ENCODE measurements around the gene LRTM2.

The LRTM2 gene

DNA sequence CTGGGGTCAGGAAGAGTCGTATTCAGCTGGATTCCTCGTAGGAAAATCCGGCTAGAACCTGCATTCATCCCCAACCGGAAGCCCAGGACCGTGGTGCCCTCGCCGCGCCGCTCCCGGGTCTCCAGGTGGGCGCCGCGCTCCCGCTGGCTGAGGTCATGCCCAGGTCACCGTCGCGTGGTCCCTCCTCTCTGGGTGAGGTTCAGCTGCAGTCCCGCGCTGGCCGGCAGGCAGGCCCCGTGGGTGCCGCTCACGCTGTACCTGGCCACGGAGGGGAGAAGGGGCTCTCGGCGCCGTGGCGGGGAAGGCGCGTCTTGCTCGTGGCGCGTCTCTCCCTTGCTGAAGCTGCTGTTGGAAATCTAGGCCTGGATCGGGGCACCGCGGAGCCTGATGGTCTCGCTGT, 44.5 kb downstream of the LRTM2 start:
- DNase-seq (ENCODE audit: low read depth), result no peak

- no peak for DNase-seq (ENCODE audit: low read depth)
These were observed 45.0 kb downstream of the LRTM2 start for GRCh38 chr12:1865284-1865866.

- no peak for DNase-seq (ENCODE audit: low read depth)
These were observed 48.8 kb downstream of the LRTM2 start for GRCh38 chr12:1869145-1869544.

- DNase-seq (ENCODE audit: low read depth), result no peak
These were observed 49.7 kb downstream of the LRTM2 start for GRCh38 chr12:1870086-1870485.

- no peak for DNase-seq (ENCODE audit: low read depth)
These were observed 50.9 kb downstream of the LRTM2 start for GRCh38 chr12:1870998-1871917.

GRCh38 chr12:1872001-1872400, 51.6 kb downstream of the LRTM2 start:
- DNase-seq (ENCODE audit: low read depth), result no peak

- DNase-seq (ENCODE audit: low read depth), result no peak
These were observed 52.1 kb downstream of the LRTM2 start for GRCh38 chr12:1872448-1872847.

- no peak for DNase-seq (ENCODE audit: low read depth)
These were observed 53.5 kb downstream of the LRTM2 start for GRCh38 chr12:1873531-1874510.

GRCh38 chr12:1875608-1876007, 55.2 kb downstream of the LRTM2 start:
- no peak for DNase-seq (ENCODE audit: low read depth)

GRCh38 chr12:1876086-1876485, 55.7 kb downstream of the LRTM2 start:
- DNase-seq (ENCODE audit: low read depth), result no peak

GRCh38 chr12:1877169-1877878, 57.0 kb downstream of the LRTM2 start:
- DNase-seq (ENCODE audit: low read depth), result no peak

GRCh38 chr12:1878214-1878613, 57.8 kb downstream of the LRTM2 start:
- DNase-seq (ENCODE audit: low read depth), result no peak

DNA sequence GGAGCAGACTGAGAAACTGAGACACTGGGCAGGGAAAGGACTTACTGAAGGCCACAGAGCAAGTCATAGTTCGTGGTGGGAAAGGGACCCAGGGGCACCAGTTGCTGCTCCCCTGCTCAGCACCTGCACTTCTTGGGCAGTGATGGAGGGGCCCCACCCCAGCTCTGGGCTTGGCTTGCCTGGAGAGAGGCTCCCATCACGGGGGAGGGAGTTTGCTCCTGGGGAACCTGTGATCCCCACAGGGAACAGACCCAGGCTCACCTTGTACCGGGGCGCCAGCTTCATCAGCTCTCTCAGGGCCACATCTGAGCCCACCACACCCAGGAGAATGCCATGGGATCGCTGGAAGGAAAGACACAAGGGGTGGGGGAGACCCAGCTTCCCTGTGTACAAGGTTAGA, 58.3 kb downstream of the LRTM2 start:
- no peak for DNase-seq (ENCODE audit: low read depth)

DNA sequence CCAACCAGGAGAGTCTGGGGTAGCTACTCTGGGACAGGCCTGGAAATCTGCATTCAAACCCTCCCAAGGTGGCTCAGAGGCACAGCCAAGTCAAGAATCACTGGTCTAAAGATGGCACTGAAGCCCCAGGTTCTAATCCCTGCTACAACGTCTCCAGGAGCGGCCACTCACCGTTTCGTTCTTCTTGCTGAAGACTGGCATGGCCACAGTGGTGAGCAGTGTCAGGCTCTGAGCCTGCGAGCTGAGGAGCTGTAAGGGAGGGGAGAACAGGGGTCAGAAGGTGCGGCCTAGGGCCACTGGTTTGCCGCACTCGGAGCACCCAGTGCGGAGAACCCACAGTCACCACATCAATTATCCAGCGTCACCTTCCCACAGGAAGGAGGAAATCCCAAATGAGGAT, 59.3 kb downstream of the LRTM2 start:
- no peak for DNase-seq (ENCODE audit: low read depth)

- no peak for DNase-seq (ENCODE audit: low read depth)
These were observed 59.9 kb downstream of the LRTM2 start for GRCh38 chr12:1880153-1880845.

DNA sequence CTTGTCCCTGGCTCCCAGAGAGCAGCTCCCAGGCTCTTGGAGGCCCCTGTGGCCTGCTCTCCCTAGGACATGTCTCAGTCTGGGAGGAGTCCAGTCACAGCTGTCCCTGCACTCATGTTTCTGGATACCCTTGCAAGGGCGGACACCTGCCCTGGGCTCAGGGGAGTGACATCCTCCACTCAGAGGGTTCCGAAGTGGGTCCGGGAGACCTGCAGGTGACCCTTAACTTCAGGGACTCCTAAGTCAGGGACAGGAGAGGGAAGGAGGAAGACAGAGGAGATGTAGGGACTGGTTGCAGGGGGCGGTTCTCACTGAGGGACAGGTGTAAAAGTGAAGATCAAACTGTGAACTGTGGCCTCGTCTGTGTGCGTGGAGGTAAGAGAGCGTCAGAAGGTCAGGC, 60.5 kb downstream of the LRTM2 start:
- no peak for DNase-seq (ENCODE audit: low read depth)

DNA sequence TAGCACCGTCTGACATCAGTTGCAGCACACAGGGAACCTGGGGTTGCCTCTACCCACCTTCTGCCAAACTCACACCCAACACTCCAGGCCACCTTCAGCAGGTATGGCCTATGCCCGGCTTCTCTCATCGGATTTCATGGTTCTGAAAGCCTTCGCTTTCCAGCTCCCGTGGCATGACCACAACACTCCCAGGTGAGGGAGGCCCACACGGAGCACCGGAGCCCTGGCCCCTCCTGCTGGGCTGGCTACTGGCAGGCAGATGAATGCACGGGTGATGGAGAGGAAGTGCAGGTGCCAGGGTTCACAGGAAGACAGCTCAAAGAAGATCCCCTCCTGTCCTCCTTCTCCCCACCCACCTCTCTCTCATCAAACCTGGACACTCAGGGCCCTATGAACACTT, 60.9 kb downstream of the LRTM2 start:
- no peak for DNase-seq (ENCODE audit: low read depth)

DNA sequence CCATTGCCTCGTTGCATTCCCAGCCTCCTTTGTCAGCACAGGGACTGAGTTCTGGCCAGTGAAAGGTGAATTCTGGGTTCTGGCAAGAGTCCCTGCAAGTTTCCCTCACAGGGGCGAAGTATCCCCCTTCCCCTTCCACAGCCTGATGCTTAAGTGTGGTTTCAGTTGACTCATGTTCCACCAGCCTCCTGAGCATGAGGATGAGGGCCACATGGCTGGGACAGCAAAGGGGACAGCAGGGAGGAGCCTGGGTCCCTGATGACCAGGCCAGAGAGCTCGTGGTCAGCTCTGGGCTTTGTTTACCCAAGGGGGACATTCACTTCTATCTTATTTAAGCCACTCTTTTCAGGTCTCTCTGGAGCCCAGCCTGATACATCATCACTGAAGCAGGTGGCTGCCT, 61.6 kb downstream of the LRTM2 start:
- DNase-seq (ENCODE audit: low read depth), result no peak

GRCh38 chr12:1882405-1882804, 62.0 kb downstream of the LRTM2 start:
- no peak for DNase-seq (ENCODE audit: low read depth)

DNA sequence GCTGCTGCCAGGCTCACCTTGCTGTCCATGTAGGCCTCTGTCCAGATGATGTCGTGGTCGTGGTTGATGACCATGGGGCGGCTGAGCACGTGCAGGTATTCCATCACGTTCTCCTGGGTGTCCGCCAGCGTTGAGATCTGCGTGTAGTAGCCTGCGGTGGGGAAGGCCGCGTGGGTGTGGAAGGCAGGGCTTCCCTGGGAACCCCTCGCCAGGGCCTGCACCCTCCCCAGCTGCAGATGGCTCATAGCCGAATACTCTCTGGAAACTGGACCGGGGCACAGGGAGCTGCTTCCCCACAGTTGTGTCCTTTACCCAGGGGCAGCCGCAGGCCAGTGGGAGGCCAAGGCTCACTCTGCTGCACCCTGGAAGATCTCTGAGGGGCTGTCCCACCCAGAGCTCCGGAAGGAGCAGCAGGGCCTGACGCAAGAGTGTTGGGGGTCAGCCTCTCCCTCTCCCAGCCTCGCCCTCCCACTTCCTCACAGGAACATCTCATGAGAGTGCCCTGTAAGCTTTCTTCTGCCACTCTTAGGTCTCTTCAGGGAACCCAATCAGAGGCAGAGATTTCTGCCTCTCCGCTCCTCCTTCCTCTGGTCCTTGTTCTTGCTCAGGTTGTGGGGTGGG, 62.6 kb downstream of the LRTM2 start:
- DNase-seq (ENCODE audit: low read depth), result no peak

GRCh38 chr12:1883513-1883912, 63.1 kb downstream of the LRTM2 start:
- DNase-seq (ENCODE audit: low read depth), result no peak

All from activated T-helper 9 cell treated with anti-CD3 and anti-CD28 coated beads, Interleukin-2, amount 50 U/mL, for 16 hours (primary cell).